ENCODE measurements around the gene RPS6KA3. TPM values are rescaled to one million over a fixed set of nuclear protein-coding genes. Genes with fewer than 3 reads are reported as not detected.

The RPS6KA3 gene
- total RNA-seq, 4 donors from 2014 or later = 48.9 to 59.0 (median 50.6) TPM

DNA sequence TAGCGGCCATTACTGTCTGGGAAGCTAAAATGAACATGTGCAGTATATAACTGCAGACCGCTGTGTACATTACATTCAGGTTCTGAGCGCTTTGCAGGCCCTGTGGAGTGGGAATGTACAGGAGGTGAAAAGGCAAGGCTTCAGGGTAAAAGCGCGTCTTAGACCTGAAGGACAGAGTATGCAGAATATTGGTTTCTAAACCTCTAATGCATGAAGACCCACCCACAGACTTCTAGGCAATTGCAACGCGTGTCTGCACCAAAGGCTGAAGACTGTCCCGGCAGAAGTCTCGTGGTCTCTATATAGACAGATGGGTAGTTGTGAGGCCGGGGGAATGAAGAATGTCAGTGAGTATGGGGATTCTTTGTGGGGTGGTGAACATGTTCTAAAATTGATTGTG lies 155.4 kb downstream of the RPS6KA3 start:
- Histone ChIP-seq H3K27me3 (peaks cover 3 to 10% of the 10 kb centered on the region in 2 donors), H3K9me3 (no peaks in the 10 kb centered on the region), H3K27ac (no peak overlapping the region), H3K4me3 (no peak overlapping the region), H3K36me3 (no peaks in the 10 kb centered on the region), H3K4me1 (no peaks in the 10 kb centered on the region)
- DNase-seq = no peak
- TF ChIP-seq, protein P1, sequence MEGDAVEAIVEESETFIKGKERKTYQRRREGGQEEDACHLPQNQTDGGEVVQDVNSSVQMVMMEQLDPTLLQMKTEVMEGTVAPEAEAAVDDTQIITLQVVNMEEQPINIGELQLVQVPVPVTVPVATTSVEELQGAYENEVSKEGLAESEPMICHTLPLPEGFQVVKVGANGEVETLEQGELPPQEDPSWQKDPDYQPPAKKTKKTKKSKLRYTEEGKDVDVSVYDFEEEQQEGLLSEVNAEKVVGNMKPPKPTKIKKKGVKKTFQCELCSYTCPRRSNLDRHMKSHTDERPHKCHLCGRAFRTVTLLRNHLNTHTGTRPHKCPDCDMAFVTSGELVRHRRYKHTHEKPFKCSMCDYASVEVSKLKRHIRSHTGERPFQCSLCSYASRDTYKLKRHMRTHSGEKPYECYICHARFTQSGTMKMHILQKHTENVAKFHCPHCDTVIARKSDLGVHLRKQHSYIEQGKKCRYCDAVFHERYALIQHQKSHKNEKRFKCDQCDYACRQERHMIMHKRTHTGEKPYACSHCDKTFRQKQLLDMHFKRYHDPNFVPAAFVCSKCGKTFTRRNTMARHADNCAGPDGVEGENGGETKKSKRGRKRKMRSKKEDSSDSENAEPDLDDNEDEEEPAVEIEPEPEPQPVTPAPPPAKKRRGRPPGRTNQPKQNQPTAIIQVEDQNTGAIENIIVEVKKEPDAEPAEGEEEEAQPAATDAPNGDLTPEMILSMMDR (IDR thresholded peaks at IDR 0.05) = no peak
- TF ChIP-seq POLR2A (IDR thresholded peaks at IDR 0.05) = no peak
- intact Hi-C loops (cut with DNase I; ENCODE audit: low total_unique reads) = no loop called here

DNA sequence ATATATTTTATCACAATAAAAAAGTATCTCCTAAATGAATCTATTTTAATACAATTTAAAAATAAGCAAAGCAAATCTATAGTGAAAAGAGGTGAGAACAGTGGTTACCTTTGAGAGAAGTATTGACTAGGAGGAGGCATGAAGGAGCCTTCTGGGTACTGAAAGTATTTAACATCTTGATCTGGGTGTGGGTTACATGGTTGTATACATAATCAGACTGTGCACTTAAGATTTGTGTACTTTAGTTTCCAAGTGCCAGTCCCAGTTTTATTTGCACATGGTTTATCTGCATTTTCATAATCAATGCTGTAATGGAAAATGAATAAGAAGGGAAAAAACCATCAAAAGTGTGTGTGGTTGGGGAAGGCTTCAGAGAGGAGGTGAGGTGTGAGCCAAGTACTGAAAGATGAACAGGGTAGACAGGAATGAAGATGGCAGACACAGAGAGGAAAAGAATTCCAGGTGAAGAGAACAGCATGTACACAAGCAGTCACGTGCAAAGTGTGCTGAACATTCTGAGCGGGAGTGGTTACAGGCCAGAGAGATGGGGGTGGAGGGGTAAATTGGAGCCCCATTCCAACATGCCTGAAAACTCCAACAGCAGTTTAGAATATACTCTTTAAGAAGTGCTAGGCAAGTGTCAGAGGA lies 164.7 kb downstream of the RPS6KA3 start:
- H3K4me1 ChIP-seq = no peaks in the 10 kb centered on the region
- TF ChIP-seq, protein P1 (IDR thresholded peaks at IDR 0.05) = no peak
- TF ChIP-seq POLR2A (IDR thresholded peaks at IDR 0.05) = no peak
- H3K27ac ChIP-seq = no peak overlapping the region
- no peak for DNase-seq
- H3K36me3 ChIP-seq = no peaks in the 10 kb centered on the region
- intact Hi-C loops (cut with DNase I; ENCODE audit: low total_unique reads) = no loop called here
- no peaks in the 10 kb centered on the region for H3K27me3 ChIP-seq
- H3K9me3 ChIP-seq = no peaks in the 10 kb centered on the region
- H3K4me3 ChIP-seq = no peak overlapping the region

Small RNA genes within 50 kb of the gene (small RNA-seq; reads per million reads assigned to genes)
- gene RF00493 (35.4 reads per million, percentile 92 among the genes with 10 or more reads in this experiment), gene RF00494 (not detected)

Other genes with a start within 250 kb of the RPS6KA3 start
- gene MAP7D2, start 150.0 kb downstream of the RPS6KA3 start, total RNA-seq = 1 to 10 TPM in 1 of 4 donors, under 1 TPM in 2, not detected in 1; 0.55 to 1.2 (median 0.88) TPM
- 10 to 100 TPM; 34.1 to 91.7 (median 80.2) TPM for gene EIF1AX, start 125.1 kb downstream of the RPS6KA3 start, total RNA-seq

Measured in uterus (tissue), 4 donors.